ENCODE results near the gene CD99. TPM values are rescaled to one million over a fixed set of nuclear protein-coding genes. Genes with fewer than 3 reads are reported as not detected.

The CD99 gene
- total RNA-seq, 4 donors from 2014 or later = 110 to 207 (median 133) TPM

DNA sequence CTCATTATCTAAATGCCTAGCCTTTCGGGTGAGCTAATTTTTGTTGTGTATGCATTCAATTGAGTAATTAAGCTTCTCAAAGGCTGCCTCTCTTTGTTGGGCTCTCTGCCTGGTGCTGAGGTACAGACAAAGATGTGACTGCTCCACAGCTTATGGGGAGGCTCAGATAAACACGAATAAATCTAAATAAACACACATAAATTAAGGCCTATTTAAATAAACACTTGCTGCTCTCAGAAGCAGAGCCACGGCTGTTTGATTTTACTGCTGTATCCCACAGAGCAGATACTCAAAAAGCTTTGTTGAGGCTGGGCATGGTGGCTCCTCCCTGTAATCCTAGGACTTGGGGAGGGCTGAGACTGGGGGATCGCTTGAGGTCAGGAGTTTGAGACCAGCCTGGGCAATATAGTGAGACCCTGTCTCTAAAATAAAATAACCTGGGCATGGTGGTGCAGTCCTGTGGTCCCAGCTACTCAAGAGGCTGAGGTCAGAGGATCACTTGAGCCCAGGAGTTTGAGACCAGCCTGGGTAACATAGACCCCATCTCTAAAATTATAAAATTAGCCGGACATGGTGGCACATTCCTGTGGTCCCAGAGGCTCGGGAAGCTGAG lies 8.4 kb upstream of the CD99 start:
- ATAC-seq = no peak

DNA sequence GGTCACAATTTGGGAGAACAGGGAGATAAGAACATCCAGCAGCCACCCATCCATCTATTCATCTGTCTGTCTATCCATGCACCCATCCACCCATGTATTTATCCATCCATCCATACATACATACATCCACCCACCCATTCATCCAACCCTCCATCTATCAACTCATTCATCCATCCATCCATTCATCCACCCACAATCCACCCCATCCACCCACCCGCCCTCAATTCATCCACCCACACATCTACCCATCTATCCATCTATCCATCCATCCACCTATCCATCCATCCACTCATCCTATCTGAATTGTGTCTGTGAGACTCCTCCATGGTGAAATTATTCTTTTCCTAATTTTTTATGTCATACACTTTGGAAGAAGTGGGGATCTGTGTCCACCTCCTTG lies 6.8 kb upstream of the CD99 start:
- Histone ChIP-seq H3K4me1 (no peaks in the 10 kb centered on the region), H3K27ac (no peak overlapping the region), H3K9me3 (no peaks in the 10 kb centered on the region), H3K27me3 (no peaks in the 10 kb centered on the region), H3K36me3 (no peaks in the 10 kb centered on the region), H3K4me3 (no peak overlapping the region)
- TF ChIP-seq, protein P1, sequence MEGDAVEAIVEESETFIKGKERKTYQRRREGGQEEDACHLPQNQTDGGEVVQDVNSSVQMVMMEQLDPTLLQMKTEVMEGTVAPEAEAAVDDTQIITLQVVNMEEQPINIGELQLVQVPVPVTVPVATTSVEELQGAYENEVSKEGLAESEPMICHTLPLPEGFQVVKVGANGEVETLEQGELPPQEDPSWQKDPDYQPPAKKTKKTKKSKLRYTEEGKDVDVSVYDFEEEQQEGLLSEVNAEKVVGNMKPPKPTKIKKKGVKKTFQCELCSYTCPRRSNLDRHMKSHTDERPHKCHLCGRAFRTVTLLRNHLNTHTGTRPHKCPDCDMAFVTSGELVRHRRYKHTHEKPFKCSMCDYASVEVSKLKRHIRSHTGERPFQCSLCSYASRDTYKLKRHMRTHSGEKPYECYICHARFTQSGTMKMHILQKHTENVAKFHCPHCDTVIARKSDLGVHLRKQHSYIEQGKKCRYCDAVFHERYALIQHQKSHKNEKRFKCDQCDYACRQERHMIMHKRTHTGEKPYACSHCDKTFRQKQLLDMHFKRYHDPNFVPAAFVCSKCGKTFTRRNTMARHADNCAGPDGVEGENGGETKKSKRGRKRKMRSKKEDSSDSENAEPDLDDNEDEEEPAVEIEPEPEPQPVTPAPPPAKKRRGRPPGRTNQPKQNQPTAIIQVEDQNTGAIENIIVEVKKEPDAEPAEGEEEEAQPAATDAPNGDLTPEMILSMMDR (IDR thresholded peaks at IDR 0.05 in 4 of 5, conservative IDR thresholded peaks at IDR 0.05 in 1 of 5) = no peak
- TF ChIP-seq POLR2A (IDR thresholded peaks at IDR 0.05) = no peak
- DNase-seq (no peak), ATAC-seq (no peak)
- in situ Hi-C loops (cut with MboI; ENCODE audit: low sequenced_read_pairs in 4 of 4) = no loop called here
- intact Hi-C loops (cut with DNase I; ENCODE audit: low total_unique reads) = no loop called here

More for the DNA sequence above, 8.4 kb upstream of the CD99 start:
- intact Hi-C loops (cut with DNase I; ENCODE audit: low total_unique reads) = no loop called here
- no peak for TF ChIP-seq POLR2A (IDR thresholded peaks at IDR 0.05)
- TF ChIP-seq, protein P1 (IDR thresholded peaks at IDR 0.05 in 4 of 5, conservative IDR thresholded peaks at IDR 0.05 in 1 of 5) = no peak
- in situ Hi-C loops (cut with MboI; ENCODE audit: low sequenced_read_pairs in 4 of 4) = no loop called here
- H3K27ac ChIP-seq = no peak overlapping the region
- H3K4me3 ChIP-seq = no peak overlapping the region
- no peaks in the 10 kb centered on the region for H3K9me3 ChIP-seq
- H3K4me1 ChIP-seq = peaks cover 0 to 5% of the 10 kb centered on the region in 2 donors
- H3K27me3 ChIP-seq = no peaks in the 10 kb centered on the region
- no peaks in the 10 kb centered on the region for H3K36me3 ChIP-seq
- no peak for DNase-seq

DNA sequence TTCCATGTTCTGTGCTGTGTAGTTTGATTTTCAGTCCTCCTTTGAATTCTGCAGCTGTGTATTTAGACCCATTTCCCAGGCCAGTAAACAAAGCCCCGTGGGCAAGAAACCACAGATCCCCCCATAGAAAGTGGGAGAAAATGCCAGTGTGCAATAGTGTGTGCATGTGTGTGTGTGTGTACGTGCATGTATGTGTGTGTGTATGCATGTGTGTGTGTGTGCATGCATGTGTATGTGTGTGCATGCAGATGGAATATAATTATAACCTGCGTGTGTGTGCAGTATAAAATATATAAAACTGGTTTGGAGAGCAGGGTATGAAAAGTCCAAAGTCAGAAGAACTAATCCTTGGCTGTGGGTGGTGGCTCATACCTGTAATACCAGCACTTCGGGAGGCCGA lies 5.2 kb upstream of the CD99 start:
- H3K9me3 ChIP-seq = no peaks in the 10 kb centered on the region
- H3K27ac ChIP-seq = no peak overlapping the region
- in situ Hi-C loops (cut with MboI; ENCODE audit: low sequenced_read_pairs in 4 of 4) = no loop called here
- no peaks in the 10 kb centered on the region for H3K4me1 ChIP-seq
- TF ChIP-seq POLR2A (IDR thresholded peaks at IDR 0.05) = no peak
- TF ChIP-seq, protein P1 (IDR thresholded peaks at IDR 0.05 in 4 of 5, conservative IDR thresholded peaks at IDR 0.05 in 1 of 5) = no peak
- intact Hi-C loops (cut with DNase I; ENCODE audit: low total_unique reads) = no loop called here
- no peaks in the 10 kb centered on the region for H3K36me3 ChIP-seq
- no peaks in the 10 kb centered on the region for H3K27me3 ChIP-seq
- ATAC-seq (no peak), DNase-seq (no peak)
- no peak overlapping the region for H3K4me3 ChIP-seq

DNA sequence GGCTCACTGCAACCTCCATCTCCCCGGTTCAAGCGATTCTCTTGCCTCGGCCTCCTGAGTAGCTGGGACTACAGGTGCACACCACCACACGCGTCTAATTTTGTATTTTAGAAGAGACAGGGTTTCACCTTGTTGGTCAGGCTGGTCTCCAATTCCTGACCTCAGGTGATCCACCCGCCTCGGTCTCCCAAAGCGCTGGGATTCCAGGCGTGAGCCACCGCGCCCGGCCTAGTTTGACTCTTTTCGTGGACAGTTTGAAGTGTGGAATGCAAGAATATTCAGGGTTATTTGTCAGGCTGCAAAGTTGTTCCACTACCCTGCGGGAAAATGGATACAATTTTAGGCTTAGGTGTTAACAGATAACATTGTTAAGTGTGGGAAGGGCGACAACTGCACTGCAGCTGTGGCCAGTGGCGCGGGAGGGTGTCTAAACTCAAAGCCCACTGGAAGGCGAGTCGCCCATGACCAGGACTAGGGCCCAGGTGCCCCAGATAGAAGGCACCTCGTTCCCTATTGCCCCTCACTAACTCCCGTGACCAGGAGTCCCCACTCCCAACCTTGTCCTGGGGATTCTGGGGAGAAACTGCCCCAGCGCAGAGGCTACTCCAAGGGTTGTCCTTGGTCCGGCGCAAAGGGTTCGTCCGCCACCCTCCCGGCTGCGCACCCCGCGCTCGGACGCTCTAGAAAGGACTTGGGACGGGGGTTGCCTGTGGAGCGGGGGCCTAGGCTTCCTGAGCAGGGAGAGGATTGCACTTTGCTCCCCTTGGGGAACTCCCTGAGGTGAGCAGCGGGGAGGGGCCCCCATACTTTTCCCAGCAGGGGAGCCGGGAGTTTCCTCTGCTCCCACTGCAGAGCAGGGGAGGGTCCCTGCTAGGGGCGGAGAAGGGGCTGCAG lies 1.1 kb upstream of the CD99 start:
- peak overlapping the region in 2 of 4 donors; percentile 88 to 95 for H3K27ac ChIP-seq
- ATAC-seq = no peak
- TF ChIP-seq, protein P1 (IDR thresholded peaks at IDR 0.05 in 4 of 5, conservative IDR thresholded peaks at IDR 0.05 in 1 of 5) = no peak
- intact Hi-C loops (cut with DNase I; ENCODE audit: low total_unique reads) = loop anchor here (2.0 to 5.0 kb wide), 3 partner anchors 188 to 1297 kb away; partner anchors contain the start of genes ASMTL, DHRSX, SLC25A6 and ZBED1
- no peaks in the 10 kb centered on the region for H3K36me3 ChIP-seq
- in situ Hi-C loops (cut with MboI; ENCODE audit: low sequenced_read_pairs in 4 of 4) = no loop called here
- no peaks in the 10 kb centered on the region for H3K27me3 ChIP-seq
- H3K9me3 ChIP-seq = no peaks in the 10 kb centered on the region
- H3K4me1 ChIP-seq = peaks cover 24 to 26% of the 10 kb centered on the region in 2 donors
- no peak for DNase-seq
- peak overlapping the region in 3 of 4 donors; percentile 79 to 88 (median 83) for H3K4me3 ChIP-seq

Measured in gastrocnemius medialis (tissue), 4 donors.